NCI-H1105 treated with DMSO at 0.1 percent for 48 hours (cell line): ENCODE results near the gene CNST.
"Not testable (repeated sequence)": the region's sequence is repeated elsewhere in the genome, so short reads cannot be mapped to it uniquely, and the experiment has no call there.

Experiments used
- DNase-seq: peaks from one replicate; lab custom pipeline; 2025; lab: John Stamatoyannopoulos, UW

CNST gene

GRCh38 chr1:246587032-246587431 is 20.8 kb downstream of the CNST start:
- DNase-seq = no peak

- no peak for DNase-seq
Observed at GRCh38 chr1:246587606-246588005, 21.4 kb downstream of the CNST start.

GRCh38 chr1:246588159-246588721 is 22.0 kb downstream of the CNST start:
- DNase-seq = no peak

- DNase-seq = not testable (repeated sequence)
Observed at GRCh38 chr1:246589919-246590318, 23.7 kb downstream of the CNST start.

- no peak for DNase-seq
Observed at GRCh38 chr1:246591047-246591446, 24.8 kb downstream of the CNST start.

- DNase-seq = no peak
Observed at GRCh38 chr1:246591504-246591903, 25.2 kb downstream of the CNST start.

- DNase-seq = no peak
Observed at GRCh38 chr1:246591958-246592357, 25.7 kb downstream of the CNST start.

GRCh38 chr1:246592695-246593094 is 26.4 kb downstream of the CNST start:
- DNase-seq = no peak

- no peak for DNase-seq
Observed at GRCh38 chr1:246595146-246595545, 28.9 kb downstream of the CNST start.

GRCh38 chr1:246597340-246597739 is 31.1 kb downstream of the CNST start:
- no peak for DNase-seq

GRCh38 chr1:246597971-246598370 is 31.7 kb downstream of the CNST start:
- DNase-seq = no peak

- no peak for DNase-seq
Observed at GRCh38 chr1:246599315-246599714, 33.1 kb downstream of the CNST start.

GRCh38 chr1:246600579-246600978 is 34.3 kb downstream of the CNST start:
- DNase-seq = no peak

GRCh38 chr1:246602194-246602593 is 35.9 kb downstream of the CNST start:
- no peak for DNase-seq

GRCh38 chr1:246605231-246605630 is 39.0 kb downstream of the CNST start:
- DNase-seq = not testable (repeated sequence)

GRCh38 chr1:246607462-246607861 is 41.2 kb downstream of the CNST start:
- DNase-seq = no peak

GRCh38 chr1:246608616-246609376 is 42.5 kb downstream of the CNST start:
- DNase-seq = no peak

- no peak for DNase-seq
Observed at GRCh38 chr1:246609632-246610031, 43.4 kb downstream of the CNST start.

- no peak for DNase-seq
Observed at GRCh38 chr1:246613096-246613758, 47.0 kb downstream of the CNST start.

GRCh38 chr1:246617156-246617555 is 50.9 kb downstream of the CNST start:
- DNase-seq = no peak

GRCh38 chr1:246617768-246618167 is 51.5 kb downstream of the CNST start:
- no peak for DNase-seq

- no peak for DNase-seq
Observed at GRCh38 chr1:246618240-246618808, 52.1 kb downstream of the CNST start.
